ENCODE data around the gene CILP.

The CILP gene

GRCh38 chr15:65223996-65224395 is 12.7 kb upstream of the CILP start:
- no peak for DNase-seq

GRCh38 chr15:65222891-65223290 is 11.6 kb upstream of the CILP start:
- DNase-seq: no peak

GRCh38 chr15:65221697-65222096 is 10.4 kb upstream of the CILP start:
- DNase-seq: no peak

GRCh38 chr15:65219137-65219536 is 7.9 kb upstream of the CILP start:
- DNase-seq: no peak

- no peak for DNase-seq
Observed at GRCh38 chr15:65217526-65218482, 6.5 kb upstream of the CILP start.

- DNase-seq: no peak
Observed at GRCh38 chr15:65215496-65215895, 4.2 kb upstream of the CILP start.

GRCh38 chr15:65214010-65214409 is 2.7 kb upstream of the CILP start:
- no peak for DNase-seq

GRCh38 chr15:65213241-65213640 is 2.0 kb upstream of the CILP start:
- no peak for DNase-seq

- DNase-seq: no peak
Observed at GRCh38 chr15:65212097-65212496, 824 bp upstream of the CILP start.

GRCh38 chr15:65211482-65211982 is 259 bp upstream of the CILP start:
- peak; percentile 6 for DNase-seq

- DNase-seq: no peak
Observed at GRCh38 chr15:65209701-65210643, 1.3 kb downstream of the CILP start.

- DNase-seq: no peak
Observed at GRCh38 chr15:65208647-65209046, 2.6 kb downstream of the CILP start.

- no peak for DNase-seq
Observed at GRCh38 chr15:65207280-65207840, 3.9 kb downstream of the CILP start.

GRCh38 chr15:65206750-65207149 is 4.5 kb downstream of the CILP start:
- no peak for DNase-seq

GRCh38 chr15:65204931-65205660 is 6.2 kb downstream of the CILP start:
- DNase-seq: no peak

- no peak for DNase-seq
Observed at GRCh38 chr15:65204236-65204930, 6.9 kb downstream of the CILP start.

GRCh38 chr15:65201918-65202317 is 9.4 kb downstream of the CILP start:
- peak; percentile 18 for DNase-seq

GRCh38 chr15:65198571-65198970 is 12.7 kb downstream of the CILP start:
- DNase-seq: no peak

- DNase-seq: no peak
Observed at GRCh38 chr15:65197337-65197645, 14.0 kb downstream of the CILP start.

GRCh38 chr15:65196637-65197336 is 14.5 kb downstream of the CILP start:
- no peak for DNase-seq

- DNase-seq: no peak
Observed at GRCh38 chr15:65195548-65195923, 15.7 kb downstream of the CILP start.
